GM19025 (cell line): ENCODE data around the gene ARSB.
"Not testable (repeated sequence)": the region's sequence is repeated elsewhere in the genome, so short reads cannot be mapped to it uniquely, and the experiment has no call there.

ENCODE experiments used
- ATAC-seq: cut with Tn5 transposase; IDR thresholded peaks from one replicate; pipeline ENCODE4 v1.9.1; 2021; ENCODE audit warnings: mild to moderate bottlenecking, low read depth, moderate library complexity; ENCODE audit not compliant: unreplicated experiment

Gene ARSB

GRCh38 chr5:78907255-78907891 is 77.7 kb downstream of the ARSB start:
- ATAC-seq: no peak

GRCh38 chr5:78905084-78905938 is 79.8 kb downstream of the ARSB start:
- ATAC-seq: no peak

- ATAC-seq: no peak
These were observed 81.2 kb downstream of the ARSB start for GRCh38 chr5:78903861-78904260.

GRCh38 chr5:78903353-78903752 is 81.8 kb downstream of the ARSB start:
- no peak for ATAC-seq

GRCh38 chr5:78899922-78900362 is 85.2 kb downstream of the ARSB start:
- ATAC-seq: no peak

GRCh38 chr5:78896132-78896531 is 89.0 kb downstream of the ARSB start:
- ATAC-seq: no peak

GRCh38 chr5:78895616-78896015 is 89.5 kb downstream of the ARSB start:
- no peak for ATAC-seq

- ATAC-seq: peak; percentile 49
These were observed 91.0 kb downstream of the ARSB start for GRCh38 chr5:78893940-78894677.

- no peak for ATAC-seq
These were observed 94.3 kb downstream of the ARSB start for GRCh38 chr5:78890667-78891379.

GRCh38 chr5:78889369-78890140 is 95.6 kb downstream of the ARSB start:
- no peak for ATAC-seq

GRCh38 chr5:78888580-78889368 is 96.3 kb downstream of the ARSB start:
- ATAC-seq: no peak

- ATAC-seq: peak; percentile 96
These were observed 97.6 kb downstream of the ARSB start for GRCh38 chr5:78887384-78888118.

- ATAC-seq: no peak
These were observed 98.5 kb downstream of the ARSB start for GRCh38 chr5:78886341-78887230.

- no peak for ATAC-seq
These were observed 103.2 kb downstream of the ARSB start for GRCh38 chr5:78881884-78882283.

GRCh38 chr5:78879516-78879915 is 105.6 kb downstream of the ARSB start:
- ATAC-seq: no peak

GRCh38 chr5:78866076-78866475 is 119.0 kb downstream of the ARSB start:
- ATAC-seq: not testable (repeated sequence)

- no peak for ATAC-seq
These were observed 126.7 kb downstream of the ARSB start for GRCh38 chr5:78858364-78858763.
